Hepatocyte (in vitro differentiated cells): ENCODE data around the gene ZNF101. TPM values are rescaled to one million over a fixed set of nuclear protein-coding genes. Genes with fewer than 3 reads are reported as not detected.

Experiments used
- DNase-seq: peaks from one replicate; pipeline ENCODE4 v3.0.0-alpha.2; 2016; ENCODE audit warnings: low spot score
- H2AFZ ChIP-seq: fragments of 200-600 bp; sonication (generic); 2 replicates; pipeline ENCODE4 v1.6.0; 2016; ENCODE audit warnings: antibody characterized with exemption, mild to moderate bottlenecking
- H3K27ac ChIP-seq: fragments of 200-600 bp; sonication (generic); 2 replicates; pipeline ENCODE4 v1.5.1; 2016; ENCODE audit warnings: mild to moderate bottlenecking
- H3K27me3 ChIP-seq: fragments of 200-600 bp; sonication (generic); 2 replicates; pipeline ENCODE4 v1.6.1; 2016
- H3K36me3 ChIP-seq: fragments of 200-600 bp; sonication (generic); replicated peaks from 2 replicates; pipeline ENCODE4 v1.5.1; 2016; ENCODE audit warnings: low read depth; ENCODE audit not compliant: insufficient read depth
- H3K4me1 ChIP-seq: fragments of 200-600 bp; sonication (generic); 2 replicates; pipeline ENCODE4 v1.5.1; 2016; ENCODE audit warnings: mild to moderate bottlenecking, moderate library complexity; ENCODE audit not compliant: insufficient read depth
- H3K4me2 ChIP-seq: fragments of 200-600 bp; sonication (generic); 2 replicates; pipeline ENCODE4 v1.6.0; 2016
- H3K4me3 ChIP-seq: fragments of 200-600 bp; sonication (generic); 2 replicates; pipeline ENCODE4 v1.5.1; 2016; ENCODE audit warnings: mild to moderate bottlenecking
- H3K79me2 ChIP-seq: fragments of 200-600 bp; sonication (generic); 2 replicates; pipeline ENCODE4 v1.6.0; 2017; ENCODE audit warnings: mild to moderate bottlenecking
- H3K9me2 ChIP-seq: fragments of 200-600 bp; sonication (generic); replicated peaks from 2 replicates; pipeline ENCODE4 v1.6.0; 2017; ENCODE audit warnings: mild to moderate bottlenecking; ENCODE audit not compliant: insufficient read depth
- H3K9me3 ChIP-seq: fragments of 200-600 bp; sonication (generic); 2 replicates; pipeline ENCODE4 v1.5.1; 2016; ENCODE audit warnings: low read depth, mild to moderate bottlenecking
- H4K20me1 ChIP-seq: fragments of 200-600 bp; sonication (generic); 2 replicates; pipeline ENCODE4 v1.6.0; 2016; ENCODE audit warnings: mild to moderate bottlenecking; ENCODE audit not compliant: insufficient read depth, poor library complexity, severe bottlenecking
- EZH2 ChIP-seq: fragments of 200-600 bp; sonication (generic); IDR thresholded peaks from 2 replicates; pipeline ENCODE4 v1.6.1; 2016; ENCODE audit warnings: antibody characterized with exemption, mild to moderate bottlenecking, borderline replicate concordance
- EZH2phosphoT487 ChIP-seq: fragments of 200-600 bp; sonication (generic); IDR thresholded peaks from one replicate; pipeline ENCODE4 v1.6.1; 2018; ENCODE audit warnings: antibody characterized with exemption, mild to moderate bottlenecking, low read depth, moderate library complexity; ENCODE audit not compliant: unreplicated experiment, severe bottlenecking
- WGBS: methylation state at CpG from one replicate; pipeline ENCODE4 v1.1.6; 2016; ENCODE audit warnings: low lambda C conversion rate; ENCODE audit errors: missing lambda C conversion rate; 5-methylcytosine and 5-hydroxymethylcytosine counted together
- polyA plus RNA-seq: library from polyadenylated mRNA; unstranded; fragments of >200 nt; fragmentation: Nextera tagmentation; extraction: Ambion mirVana; gene quantifications from 2 replicates; pipeline ENCODE4 v1.2.1, GENCODE V29; 2016
- total RNA-seq: library from RNA; depleted of rRNA; stranded (reverse); fragments of >200 nt; gene quantifications from 2 replicates; pipeline ENCODE4 v1.2.3, GENCODE V29; 2014
- TF ChIP-seq, protein P1 (sequence below): fragments of 200-600 bp; sonication (generic); IDR thresholded peaks from 2 replicates; pipeline ENCODE4 v1.5.1; 2016; ENCODE audit warnings: antibody characterized with exemption, mild to moderate bottlenecking; ENCODE audit not compliant: poor library complexity

Gene ZNF101
- total RNA-seq (3.3 and 5.9 TPM in 2 replicates), polyA plus RNA-seq (3.6 and 5.1 TPM in 2 replicates)

DNA sequence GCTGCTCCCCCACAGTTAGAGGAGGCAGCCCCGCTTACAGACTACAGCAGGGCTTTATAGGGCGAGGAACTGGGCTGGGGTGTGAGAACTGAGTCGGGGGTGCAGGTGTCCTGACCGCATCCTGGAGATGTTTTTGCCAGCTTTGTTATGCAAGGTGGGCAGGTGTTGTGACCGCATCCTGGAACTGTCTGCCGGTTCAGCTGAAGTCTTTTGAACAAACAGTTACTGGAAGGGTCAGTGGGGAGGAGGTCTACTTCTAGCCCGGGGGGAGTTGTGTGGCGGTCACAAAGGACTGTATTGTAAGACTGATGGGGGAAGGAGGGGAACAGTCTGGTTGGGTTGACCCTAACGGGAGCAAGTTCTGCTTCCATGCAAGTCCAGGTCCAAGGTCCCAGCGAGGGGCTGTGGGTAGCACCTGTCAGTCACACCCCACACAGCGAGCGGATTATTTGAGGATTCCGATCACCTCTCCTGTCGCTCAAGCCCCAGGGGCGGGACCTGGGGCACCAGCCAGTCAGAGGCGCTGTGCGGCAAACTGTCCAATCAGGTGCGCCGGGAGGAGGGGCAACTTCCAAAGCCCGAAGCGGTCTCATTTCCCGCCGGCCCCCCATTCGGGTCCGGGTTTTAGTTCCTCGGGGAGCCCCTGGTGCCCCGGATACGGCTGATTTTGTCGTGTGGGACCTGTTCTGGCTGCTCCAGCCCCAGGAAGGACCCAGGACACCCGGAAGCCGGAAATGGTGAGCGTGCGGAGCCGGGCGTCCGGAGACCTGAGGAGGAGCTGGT, at the start of gene ZNF101:
Gene ZNF101 (plus strand): TSS at position 610 of the 783 bp plus-strand sequence. CDS start 125 bp downstream, at position 735.
- peaks cover 11% of the 10 kb centered on the region for H3K4me1 ChIP-seq
- H4K20me1 ChIP-seq = no peaks in the 10 kb centered on the region
- peaks cover 25% of the 10 kb centered on the region for H3K79me2 ChIP-seq
- peak within 1 kb of the TSS; percentile 49 for H2AFZ ChIP-seq
- H3K27ac ChIP-seq = peak within 1 kb of the TSS; percentile 86
- H3K9me3 ChIP-seq = no peaks in the 10 kb centered on the region
- H3K4me3 ChIP-seq = peak within 1 kb of the TSS; percentile 50
- WGBS = 6% methylated on average over 35 of the region's 36 CpGs
- peak; percentile 96 for DNase-seq
- peak within 1 kb of the TSS; percentile 79 for H3K4me2 ChIP-seq
- no peaks in the 10 kb centered on the region for H3K9me2 ChIP-seq
- H3K27me3 ChIP-seq = no peaks in the 10 kb centered on the region
- TF ChIP-seq, protein P1, sequence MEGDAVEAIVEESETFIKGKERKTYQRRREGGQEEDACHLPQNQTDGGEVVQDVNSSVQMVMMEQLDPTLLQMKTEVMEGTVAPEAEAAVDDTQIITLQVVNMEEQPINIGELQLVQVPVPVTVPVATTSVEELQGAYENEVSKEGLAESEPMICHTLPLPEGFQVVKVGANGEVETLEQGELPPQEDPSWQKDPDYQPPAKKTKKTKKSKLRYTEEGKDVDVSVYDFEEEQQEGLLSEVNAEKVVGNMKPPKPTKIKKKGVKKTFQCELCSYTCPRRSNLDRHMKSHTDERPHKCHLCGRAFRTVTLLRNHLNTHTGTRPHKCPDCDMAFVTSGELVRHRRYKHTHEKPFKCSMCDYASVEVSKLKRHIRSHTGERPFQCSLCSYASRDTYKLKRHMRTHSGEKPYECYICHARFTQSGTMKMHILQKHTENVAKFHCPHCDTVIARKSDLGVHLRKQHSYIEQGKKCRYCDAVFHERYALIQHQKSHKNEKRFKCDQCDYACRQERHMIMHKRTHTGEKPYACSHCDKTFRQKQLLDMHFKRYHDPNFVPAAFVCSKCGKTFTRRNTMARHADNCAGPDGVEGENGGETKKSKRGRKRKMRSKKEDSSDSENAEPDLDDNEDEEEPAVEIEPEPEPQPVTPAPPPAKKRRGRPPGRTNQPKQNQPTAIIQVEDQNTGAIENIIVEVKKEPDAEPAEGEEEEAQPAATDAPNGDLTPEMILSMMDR = no peak
- TF ChIP-seq EZH2phosphoT487 = no peak
- TF ChIP-seq EZH2 = no peak
- no peaks in the 10 kb centered on the region for H3K36me3 ChIP-seq

GRCh38 chr19:19619181-19619848, 49.3 kb upstream of the ZNF101 start:
- WGBS = 80% methylated on average over 21 of the region's 21 CpGs
- Histone ChIP-seq H4K20me1 (no peaks in the 10 kb centered on the region), H3K27me3 (no peaks in the 10 kb centered on the region), H3K27ac (peak overlapping the region; percentile 64), H3K79me2 (no peaks in the 10 kb centered on the region), H3K36me3 (no peaks in the 10 kb centered on the region), H3K9me2 (no peaks in the 10 kb centered on the region), H3K4me1 (peaks cover 7% of the 10 kb centered on the region), H3K4me2 (peak overlapping the region; percentile 71), H3K9me3 (no peaks in the 10 kb centered on the region), H3K4me3 (no peak overlapping the region), H2AFZ (no peak overlapping the region)
- no peak for DNase-seq
- TF ChIP-seq EZH2phosphoT487 (no peak), EZH2 (no peak)
- TF ChIP-seq, protein P1 = no peak

DNA sequence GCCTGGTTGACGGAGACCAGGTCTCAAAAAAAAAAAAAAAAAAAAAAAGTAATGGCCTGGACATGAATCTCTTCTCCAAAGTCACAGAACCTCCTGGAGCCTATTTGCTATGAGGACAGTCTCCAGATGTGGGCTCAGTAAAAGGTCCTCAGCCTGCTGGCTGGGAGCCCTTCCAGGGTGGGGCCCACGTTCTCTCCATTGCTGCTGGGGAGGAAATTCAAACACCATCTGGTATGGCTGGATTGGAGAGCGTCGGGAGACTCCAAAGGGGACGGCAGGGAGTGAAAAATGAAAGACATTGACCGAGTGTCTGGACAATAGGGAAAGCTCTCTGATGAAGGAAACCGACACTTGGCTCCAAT, 48.8 kb upstream of the ZNF101 start:
- TF ChIP-seq, protein P1 = no peak
- TF ChIP-seq EZH2 (no peak), EZH2phosphoT487 (no peak)
- WGBS = 79% methylated on average over 7 of the region's 7 CpGs
- Histone ChIP-seq H3K27me3 (no peaks in the 10 kb centered on the region), H3K36me3 (no peaks in the 10 kb centered on the region), H3K4me3 (no peak overlapping the region), H3K4me1 (peaks cover 7% of the 10 kb centered on the region), H3K9me2 (no peaks in the 10 kb centered on the region), H3K4me2 (no peak overlapping the region), H3K27ac (peak overlapping the region; percentile 53), H2AFZ (no peak overlapping the region), H4K20me1 (no peaks in the 10 kb centered on the region), H3K9me3 (no peaks in the 10 kb centered on the region), H3K79me2 (no peaks in the 10 kb centered on the region)
- no peak for DNase-seq
